Right ventricle myocardium superior (tissue), 1 donor: ENCODE data around the gene RGMA. TPM values are rescaled to one million over a fixed set of nuclear protein-coding genes. Genes with fewer than 3 reads are reported as not detected.

ENCODE experiments used
- ATAC-seq: fragments of 200-7000 bp; cut with Tn5 transposase; one replicate; pipeline ENCODE4 v1.9.1; 2020; ENCODE audit warnings: mild to moderate bottlenecking; ENCODE audit not compliant: poor library complexity
- DNase-seq: peaks from one replicate; pipeline ENCODE4 v3.0.0-alpha.2; 2020
- intact Hi-C: fragments of 100-400 bp; cut with DNase I; formaldehyde crosslinking; loops from one replicate; pipeline ENCODE4 v1.11.2; 2022
- total RNA-seq: library from RNA; stranded (reverse); fragmentation: NEBNext Ultra II Directional; extraction: Animal tissue kit (Norgen Biotek cat#: 25700); gene quantifications from one replicate; pipeline ENCODE4 v1.2.1, GENCODE V29; 2021
- donor health status: DM: no; HTN: yes; CAD: no; lungs with severe emphysema.

RGMA gene
- total RNA-seq, 1 donor from 2014 or later, result 25.0 TPM

DNA sequence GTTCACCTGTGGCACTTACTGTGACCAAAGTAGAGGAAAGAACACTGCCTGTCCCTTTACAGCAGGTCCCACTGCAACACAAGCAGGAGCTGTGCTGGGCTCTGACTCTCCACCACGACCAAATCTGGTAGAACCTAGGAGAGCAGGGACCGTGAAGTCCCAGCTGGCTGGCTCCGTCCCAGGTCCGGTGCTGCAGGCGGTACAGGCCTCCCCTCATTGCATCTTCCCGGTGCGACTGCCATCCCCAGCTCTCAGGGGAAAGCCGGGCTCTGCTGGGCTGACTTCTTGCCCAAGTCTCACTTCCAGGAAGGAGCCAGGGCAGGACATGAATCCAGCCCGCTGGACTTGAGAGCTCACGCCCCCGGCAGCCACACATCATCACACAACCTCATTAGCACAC, 33.8 kb downstream of the RGMA start:
- intact Hi-C loops, result no loop called here
- no peak for ATAC-seq
- peak; percentile 47 for DNase-seq

DNA sequence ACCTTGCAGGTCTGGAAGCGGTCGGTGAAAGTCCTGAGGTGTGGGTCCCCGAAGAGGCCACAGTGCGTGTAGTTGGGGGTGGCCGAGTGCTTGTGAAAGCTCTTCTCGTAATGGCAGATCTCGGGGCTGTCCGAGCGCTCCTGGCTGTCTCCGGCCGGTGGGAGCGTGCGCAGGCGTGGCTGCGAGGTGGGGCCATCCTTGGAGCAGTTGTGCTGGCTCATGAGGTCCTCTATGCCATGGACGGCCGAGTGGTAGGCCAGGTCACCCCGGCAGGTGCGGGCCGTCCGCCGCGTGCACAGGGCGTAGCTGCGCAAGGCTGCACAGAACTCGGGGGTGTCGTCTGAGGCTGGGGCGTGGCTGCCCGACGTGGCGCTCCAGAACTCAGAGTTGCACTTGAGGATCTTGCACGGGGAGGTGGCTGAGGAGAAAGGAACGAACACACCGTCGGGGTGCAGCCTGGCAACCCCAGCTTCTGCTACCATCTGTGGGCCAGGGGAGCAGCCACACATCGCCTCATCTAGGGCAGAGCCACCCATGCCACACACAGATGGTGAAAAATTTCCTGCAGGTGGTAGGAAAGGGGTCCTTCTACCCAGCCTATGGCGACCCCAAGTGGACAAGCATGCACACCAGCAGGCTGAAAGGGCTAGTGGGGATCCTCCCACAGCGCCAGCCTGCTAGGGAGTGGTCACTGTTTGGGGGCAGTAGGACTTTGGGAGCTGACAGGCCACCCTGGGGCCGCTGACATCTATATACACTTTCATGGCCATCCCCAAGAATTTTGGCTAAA, 36.7 kb downstream of the RGMA start:
- no peak for DNase-seq
- intact Hi-C loops, result no loop called here
- ATAC-seq, result no peak

DNA sequence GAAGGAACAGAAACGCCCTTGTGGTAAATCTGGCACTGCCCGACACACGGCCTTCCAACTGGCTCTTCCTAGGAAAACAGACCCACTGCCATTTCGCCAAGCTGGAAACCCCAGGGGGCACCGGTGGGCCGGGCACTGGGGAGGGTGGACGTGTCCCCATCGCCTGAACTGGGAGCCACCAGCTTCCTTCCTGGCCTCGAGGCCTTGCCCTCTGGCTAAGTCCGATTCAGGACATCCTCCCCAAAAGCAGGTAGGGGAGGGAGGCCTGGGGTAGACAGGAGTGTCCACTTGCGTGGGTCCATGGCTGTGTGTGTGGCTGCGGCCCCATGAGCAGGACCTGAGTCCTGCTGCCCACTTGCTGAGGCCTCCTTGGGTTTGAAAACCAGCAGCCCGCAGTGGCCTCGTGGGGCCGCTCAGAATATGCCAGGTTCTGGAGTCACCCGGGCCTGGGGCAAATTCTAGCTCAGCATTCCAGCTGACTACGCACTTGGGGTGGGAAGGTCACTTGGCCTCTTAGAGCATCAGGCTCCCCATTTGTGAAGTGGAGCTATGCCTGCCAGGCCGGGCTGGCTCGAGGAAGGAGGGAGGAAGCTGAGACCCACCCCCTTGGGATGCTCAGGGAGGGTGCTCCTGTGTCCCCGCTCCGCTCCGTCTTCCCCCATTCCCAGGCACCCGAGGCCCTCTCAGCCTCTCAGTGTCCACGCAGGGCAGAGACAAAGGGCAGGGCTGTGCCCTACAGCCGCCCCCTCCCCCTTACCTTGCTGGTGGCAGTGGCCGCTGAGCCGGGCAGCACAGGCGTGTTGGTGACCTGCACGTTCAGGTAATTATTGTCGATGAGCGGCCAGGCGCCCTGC, 37.5 kb downstream of the RGMA start:
- intact Hi-C loops, result no loop called here
- DNase-seq, result no peak
- ATAC-seq, result no peak

DNA sequence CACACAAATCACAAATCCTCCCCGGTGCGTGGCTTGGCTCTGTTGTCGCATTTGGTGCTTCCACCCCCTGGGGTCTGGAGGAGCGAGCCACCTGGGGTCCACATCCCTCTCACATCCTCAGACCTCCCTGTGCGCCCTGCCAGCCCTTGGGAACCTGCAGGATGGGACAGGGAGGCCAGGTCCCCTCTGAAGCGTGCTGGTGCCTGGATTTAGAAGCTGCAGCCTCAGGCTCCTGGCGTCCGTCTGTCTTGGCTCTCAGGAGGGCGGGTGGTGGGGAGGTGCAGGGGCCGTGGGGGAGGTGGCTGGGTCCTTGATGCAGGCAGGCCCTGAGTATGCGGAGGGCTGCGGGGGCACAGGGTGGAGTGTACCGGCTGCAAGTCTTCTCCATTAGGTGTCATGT, 38.4 kb downstream of the RGMA start:
- intact Hi-C loops, result no loop called here
- ATAC-seq (no peak), DNase-seq (no peak)

DNA sequence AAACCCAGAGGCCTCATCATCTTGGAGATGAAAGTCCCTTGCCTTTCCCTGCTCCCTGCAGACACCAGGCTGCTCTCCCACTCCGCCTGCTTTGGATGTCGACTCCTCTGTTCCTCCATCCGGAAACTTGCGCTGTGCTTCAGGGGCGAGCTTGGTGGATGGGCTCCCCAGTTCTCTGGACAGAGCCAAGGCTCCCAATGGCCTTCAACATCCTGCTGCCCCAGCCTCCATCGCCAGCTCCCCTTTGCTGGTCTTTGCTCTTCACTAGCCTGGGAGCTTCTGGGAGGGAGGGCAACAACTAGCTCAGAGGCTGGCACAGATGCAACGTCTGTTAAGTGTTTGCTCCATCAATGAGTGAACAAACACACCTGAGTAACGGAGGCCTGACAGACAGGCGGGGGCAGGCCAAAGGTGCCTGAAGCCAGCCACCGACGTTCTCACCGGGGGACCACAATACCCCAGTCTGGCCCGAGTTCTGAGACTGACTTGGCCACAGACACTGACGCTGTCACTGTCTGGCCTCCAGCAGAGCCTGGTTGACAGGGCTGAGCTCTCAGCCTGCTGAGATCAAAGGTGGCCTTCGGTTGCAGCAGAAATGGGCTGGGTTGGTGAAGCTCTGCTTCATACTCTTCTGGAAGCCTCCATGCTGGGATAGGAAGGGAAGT, 39.0 kb downstream of the RGMA start:
- ATAC-seq (no peak), DNase-seq (no peak)
- intact Hi-C loops, result no loop called here

DNA sequence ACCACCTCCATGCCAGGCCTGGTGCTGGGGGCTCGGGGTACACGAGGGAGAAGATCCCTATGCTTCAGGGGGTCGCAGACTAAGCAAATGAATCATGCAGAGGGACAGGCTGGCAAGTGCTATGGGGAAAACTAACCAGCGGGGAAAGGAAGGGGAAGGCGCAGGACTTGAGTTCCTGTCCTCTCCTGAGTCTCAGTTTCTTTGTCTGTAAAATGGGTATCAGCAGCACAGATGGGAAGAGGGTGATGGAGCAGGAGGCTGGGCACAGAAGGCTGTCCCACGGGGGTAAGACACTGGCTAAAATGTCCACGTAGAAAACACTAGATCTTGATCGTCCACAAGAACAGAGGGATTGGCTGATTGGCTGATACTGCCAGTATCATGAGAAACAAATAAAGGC, 39.8 kb downstream of the RGMA start:
- ATAC-seq (no peak), DNase-seq (no peak)
- intact Hi-C loops, result no loop called here

DNA sequence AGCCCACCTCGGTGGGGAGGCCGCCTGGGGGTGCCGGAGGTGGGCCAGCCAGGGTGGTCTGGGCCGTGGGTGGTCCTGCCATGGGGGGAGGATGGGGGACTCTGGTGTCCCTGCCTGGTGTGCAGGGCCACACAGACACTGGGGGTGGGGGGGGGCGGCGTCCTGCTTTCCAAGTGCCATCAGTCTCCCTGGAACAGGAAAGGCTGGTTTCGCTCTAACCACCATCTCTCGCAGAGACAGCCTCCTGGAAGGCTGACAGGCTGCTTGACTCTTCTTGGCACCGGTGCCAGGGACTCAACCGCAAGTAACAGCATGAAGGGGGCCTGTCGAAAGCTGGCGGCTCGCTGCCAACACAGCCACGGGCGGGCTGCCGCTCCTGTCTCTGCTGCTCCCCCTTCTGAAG, 40.3 kb downstream of the RGMA start:
- intact Hi-C loops, result no loop called here
- DNase-seq (no peak), ATAC-seq (no peak)

DNA sequence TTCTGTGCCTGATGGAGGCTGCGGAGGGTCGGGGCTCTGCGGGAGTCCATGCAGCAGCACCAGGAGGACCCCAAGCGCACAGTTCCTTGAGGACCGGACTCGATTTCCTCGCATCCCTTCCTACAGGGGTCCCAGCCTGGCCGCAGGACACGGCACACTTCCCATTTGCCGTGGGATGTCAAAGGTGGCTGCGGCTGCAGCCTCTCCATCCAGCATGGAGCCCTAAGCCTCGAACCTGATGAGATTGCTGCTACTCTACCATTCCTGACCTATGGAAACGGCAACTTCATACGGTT, 40.6 kb downstream of the RGMA start:
- intact Hi-C loops, result no loop called here
- no peak for ATAC-seq

DNA sequence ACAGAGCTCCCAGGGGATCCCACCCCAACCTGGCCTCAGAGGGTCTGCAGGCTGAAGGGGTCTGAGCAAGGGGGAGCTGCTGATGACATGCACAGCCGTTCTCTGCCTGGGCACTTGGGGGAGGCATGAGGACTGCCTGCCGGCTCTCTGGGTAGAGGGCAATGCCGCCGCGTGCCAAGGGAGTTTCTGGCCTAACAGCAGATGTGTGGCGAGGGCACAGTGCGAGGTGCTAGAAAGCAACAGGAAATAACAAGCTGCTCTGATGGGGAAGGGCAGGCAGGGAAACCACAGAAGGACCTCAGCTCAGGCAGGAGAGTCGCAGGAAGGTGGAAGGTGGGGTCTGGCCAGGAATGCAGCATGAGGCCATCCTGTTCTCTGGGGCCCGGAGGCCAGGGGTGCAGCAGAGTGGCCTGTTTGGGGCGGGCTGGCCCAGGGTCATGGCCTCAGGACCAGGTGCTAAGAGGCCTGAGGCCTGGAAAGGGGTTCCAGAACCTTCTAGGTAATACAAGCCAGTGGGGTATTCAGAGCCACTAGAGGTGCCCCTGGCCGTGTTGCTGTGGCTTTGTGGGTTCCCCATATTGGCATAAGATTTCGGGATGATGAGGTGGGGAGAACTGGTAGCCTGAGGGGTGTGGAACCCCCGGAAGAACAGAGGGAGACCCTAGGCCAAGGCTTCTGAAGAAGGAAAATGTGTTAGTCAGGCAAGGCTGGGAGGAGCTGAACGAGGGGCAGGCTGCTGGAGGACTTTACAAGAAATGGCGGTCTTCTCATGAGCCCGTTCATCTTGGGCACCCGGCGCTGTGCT, 41.2 kb downstream of the RGMA start:
- peak; percentile 46 for DNase-seq
- no peak for ATAC-seq
- intact Hi-C loops, result no loop called here

More for the DNA sequence above, 40.6 kb downstream of the RGMA start:
- DNase-seq, result no peak

DNA sequence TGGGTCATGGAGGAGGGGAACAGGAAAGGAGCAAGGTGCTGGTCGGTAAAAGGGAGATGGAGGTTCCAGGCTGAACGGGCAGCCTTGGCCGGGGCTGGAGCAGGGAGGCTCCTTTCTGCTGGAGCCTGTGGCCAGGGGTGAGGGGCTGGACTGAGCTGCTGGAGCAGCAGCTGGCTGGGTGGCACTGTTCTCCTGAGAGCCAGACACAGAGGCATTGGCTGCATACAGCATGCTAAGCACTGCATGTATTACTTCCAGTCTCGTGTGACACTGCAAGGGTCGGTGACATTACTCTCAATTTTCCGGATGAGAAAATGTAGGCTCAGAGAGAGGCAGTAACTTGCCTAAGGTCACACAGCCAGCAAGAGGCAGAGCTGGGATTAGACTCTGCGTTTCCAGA, 42.3 kb downstream of the RGMA start:
- DNase-seq (peak; percentile 3), ATAC-seq (no peak)
- intact Hi-C loops, result no loop called here

DNA sequence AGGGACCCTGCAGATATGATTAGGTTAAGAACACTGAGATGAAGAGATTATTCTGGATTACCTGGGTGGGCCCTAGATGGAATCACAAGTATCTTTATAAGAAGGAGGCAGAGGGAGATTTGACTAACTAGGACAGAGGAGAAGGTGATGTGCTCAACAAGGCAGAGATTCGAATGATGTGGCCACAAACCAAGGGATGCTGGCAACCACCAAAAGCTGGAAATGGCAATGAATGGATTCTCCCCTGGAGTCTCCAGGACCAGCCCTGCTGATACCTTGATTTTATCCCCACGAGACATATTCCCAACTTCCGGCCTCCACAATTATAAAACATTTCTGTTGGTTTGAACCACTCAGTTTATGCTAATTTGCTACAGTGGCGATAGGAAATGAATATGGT, 42.9 kb downstream of the RGMA start:
- intact Hi-C loops, result no loop called here
- DNase-seq, result peak; percentile 1
- no peak for ATAC-seq

DNA sequence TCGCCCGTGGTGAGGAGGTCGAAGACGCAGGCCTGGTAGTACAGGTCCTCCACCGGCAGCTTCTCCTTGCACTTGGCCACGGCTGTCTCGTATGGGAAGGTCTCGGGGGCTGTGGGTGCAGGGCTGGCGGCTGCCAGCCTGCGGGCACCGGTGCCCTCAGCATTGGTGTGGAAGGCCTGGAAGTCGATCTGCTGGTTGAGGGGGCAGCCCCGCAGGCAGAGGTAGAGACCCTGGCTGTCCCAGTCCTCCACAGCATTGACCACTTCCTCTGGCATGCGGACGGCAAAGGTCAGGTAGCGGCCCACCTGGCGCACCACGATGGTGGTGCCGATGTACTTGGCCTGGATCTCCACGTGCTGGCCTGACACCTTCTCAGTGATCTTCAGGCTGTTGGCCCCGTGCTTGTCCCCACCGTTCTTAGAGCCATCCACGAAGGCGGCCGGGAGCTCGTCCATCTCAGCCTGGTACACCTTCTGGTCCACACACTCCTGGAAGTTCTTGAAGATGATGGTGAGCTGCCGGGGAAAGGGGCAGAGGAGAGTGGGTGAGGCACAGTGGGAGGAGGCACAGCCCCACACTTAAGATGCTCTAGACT, 43.7 kb downstream of the RGMA start:
- ATAC-seq, result no peak
- DNase-seq, result peak; percentile 36
- intact Hi-C loops, result no loop called here

DNA sequence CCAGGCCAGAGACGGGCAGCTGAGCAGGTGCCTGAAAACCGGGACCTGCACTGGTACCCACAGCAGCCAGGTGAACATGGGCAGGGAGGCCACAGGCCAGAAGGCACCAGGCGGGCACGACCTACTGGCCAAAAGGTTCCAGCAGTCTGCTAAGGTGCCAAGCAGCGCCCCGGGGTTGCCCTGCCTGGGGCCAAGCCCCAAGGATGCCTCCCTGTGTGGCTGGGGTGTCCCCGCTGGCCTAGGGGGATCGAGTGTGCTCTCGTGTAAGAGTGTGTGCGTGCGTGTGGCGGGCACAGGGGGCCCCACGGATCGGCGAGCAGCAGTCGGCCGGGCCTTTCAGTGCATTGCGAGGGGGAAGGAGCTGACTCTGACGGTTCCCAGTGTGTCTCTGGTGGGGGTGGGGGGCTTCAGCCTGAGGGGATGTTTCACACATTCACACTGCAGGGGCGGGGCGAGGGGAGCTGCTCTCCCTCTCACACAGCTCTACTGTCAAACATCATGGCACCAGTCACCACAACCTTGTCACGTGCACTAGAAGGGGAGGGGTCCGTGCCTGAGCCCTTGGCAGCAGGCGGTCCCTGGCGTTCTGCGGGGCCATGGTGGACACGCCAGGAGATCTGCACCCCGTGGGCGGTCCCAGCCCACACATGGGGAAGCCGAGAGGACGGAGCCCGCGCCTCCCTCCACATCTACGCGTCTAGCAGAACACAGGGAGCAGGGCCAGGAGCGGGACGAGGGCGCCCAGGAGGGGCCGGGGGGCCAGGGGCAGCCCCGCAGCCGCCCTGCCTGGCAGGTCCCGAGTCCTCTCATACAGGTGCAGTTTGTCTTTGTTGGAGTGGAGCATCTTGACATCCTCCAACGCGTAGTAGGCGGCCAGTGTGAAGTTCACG, 44.5 kb downstream of the RGMA start:
- intact Hi-C loops, result no loop called here
- DNase-seq, result peak; percentile 32
- ATAC-seq, result no peak

DNA sequence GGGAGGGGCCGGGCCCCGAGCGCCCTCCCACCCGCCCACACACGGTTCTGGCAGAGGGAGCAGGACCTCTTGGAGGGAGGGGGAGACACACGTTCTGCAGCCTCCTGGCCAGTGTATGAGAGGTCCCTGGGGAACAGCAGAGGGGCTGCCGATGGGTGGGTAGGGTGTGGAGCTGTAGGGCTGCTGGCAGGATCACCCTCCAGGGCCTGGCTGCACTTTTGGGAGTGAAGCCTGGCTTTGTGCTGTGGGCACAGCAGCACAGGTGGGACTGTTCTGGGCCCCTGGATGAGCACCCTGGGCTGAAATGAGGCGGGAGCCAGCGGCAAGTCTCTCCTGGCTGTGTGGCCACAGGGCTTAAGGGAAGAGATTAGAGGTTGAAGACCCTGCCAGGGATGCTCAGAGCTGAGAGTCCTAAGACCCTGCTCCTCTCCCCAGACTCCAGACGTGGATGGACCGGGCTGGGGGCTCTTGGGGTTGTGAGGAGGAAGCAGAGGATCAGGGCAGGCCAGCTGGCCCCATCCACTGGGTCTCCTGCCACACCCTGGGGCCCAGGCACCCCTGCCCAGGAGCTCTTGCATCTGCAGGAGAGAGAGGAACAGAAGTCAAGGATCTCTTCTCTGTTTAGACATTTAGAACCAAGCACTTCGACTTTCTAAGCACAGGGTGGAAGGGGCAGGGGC, 45.2 kb downstream of the RGMA start:
- intact Hi-C loops, result no loop called here
- peak; percentile 30 for DNase-seq
- no peak for ATAC-seq

DNA sequence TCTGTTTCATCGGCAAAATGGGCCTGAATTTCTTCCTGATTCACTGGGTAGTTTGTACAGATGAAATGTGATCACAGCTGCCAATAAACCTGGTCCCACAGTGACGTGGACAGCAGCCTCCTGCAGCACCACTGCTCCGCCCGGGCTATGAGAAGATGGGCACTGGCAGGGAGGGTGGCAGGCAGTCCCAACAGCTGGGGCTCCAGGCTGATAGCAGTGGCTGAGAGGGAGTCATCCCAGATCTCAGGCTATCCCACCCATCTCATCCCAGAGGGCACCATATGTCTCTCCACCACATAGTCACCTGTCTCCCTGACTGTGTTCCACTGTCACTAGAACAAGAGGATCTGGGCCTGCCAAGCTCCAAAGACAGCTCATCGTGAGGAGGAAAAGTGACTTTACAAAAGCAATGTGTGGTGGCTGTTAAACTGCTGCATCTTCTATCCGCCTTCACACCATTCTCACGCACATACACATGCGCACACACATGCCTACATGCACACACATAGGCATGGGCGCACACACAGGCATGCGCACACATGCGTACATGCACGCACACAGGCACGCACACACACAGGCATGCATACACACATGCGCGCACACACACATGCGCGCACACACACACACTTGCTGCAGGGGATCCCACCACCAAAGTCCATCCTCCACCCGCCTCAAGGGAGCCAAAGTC, 46.2 kb downstream of the RGMA start:
- intact Hi-C loops, result no loop called here
- DNase-seq, result peak; percentile 19
- ATAC-seq, result no peak

DNA sequence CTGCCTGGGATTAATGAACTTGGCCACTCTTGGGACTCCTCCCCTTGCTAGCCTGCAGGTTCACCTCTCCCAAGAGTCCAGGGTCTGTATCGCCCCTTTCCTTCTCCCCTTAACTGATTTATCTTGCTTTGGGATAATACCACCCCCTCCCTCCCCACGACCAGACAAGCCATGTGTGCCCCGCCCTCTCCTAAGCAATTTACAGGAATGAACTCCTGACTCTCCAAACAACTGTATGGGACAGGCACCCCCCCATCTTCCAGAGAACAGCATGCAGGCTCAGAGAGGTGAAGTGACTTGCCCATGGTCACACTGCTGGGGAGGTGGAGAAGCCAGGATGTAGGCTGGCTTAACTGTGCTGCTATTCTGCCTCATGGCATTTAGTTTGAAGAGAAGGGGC, 46.8 kb downstream of the RGMA start:
- ATAC-seq, result no peak
- DNase-seq, result peak; percentile 8
- intact Hi-C loops, result no loop called here

DNA sequence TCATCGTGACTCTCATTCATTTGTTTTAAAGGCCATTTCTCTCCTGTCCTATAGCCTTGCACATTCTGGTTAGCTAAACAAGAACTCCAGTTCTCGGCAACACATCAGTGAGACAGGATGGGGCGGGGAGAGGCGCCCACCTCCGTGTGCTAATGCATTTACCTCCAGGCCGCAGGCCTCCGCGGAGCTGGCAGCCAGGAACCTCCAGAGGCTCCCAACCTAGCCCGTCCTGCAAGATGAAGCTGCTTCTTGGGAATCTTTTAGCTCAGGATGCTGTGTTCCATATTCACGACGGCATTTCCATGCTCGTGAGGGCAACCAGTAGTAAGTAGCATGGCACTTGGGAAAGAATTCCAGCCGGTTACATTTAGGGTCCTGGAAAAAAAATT, 47.9 kb downstream of the RGMA start:
- intact Hi-C loops, result no loop called here
- DNase-seq (peak; percentile 13), ATAC-seq (no peak)
